Left renal cortex interstitium (tissue), 4 donors: ENCODE data around the gene TTLL11. TPM values are rescaled to one million over a fixed set of nuclear protein-coding genes. Genes with fewer than 3 reads are reported as not detected.

Experiments
- DNase-seq, 4 donors: peaks; one replicate each; pipeline ENCODE4 v3.0.0-alpha.2; 2013; ENCODE audit warnings: low read depth in 4 of 4, low spot score in 2 of 4, missing footprints in 1 of 4
- polyA plus RNA-seq, 4 donors: library from polyadenylated mRNA; unstranded; fragments of 120-200 nt; gene quantifications; one replicate each; pipeline ENCODE4 v1.2.1, GENCODE V29; 2013; ENCODE audit not compliant: insufficient read length in 4 of 4

TTLL11 gene
- polyA plus RNA-seq, 4 donors, result 6.4 to 7.8 (median 7.0) TPM

DNA sequence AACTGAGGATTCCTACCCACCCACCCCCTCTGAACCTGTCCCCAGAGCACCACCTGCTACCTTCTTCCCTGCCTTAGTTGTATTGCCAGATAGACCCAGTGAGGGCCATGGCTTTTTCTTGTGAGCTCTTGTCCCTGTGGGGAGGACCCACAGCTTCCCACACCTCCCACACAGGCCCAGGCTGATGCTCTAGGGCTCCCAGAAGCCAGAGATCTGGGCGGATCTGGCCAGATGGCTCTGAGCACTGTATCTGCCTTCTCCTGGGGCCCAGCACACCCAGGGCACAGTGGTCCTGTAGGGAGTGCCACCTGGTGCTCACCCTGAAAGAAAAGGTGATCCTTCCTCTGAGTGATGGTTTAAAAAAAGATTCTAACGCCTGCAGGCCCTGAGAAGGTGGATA lies 310.0 kb downstream of the TTLL11 start:
- DNase-seq, result no peak

- DNase-seq, result no peak
Measured at GRCh38 chr9:121782514-121783110, 310.5 kb downstream of the TTLL11 start.

GRCh38 chr9:121781701-121782464 lies 311.2 kb downstream of the TTLL11 start:
- DNase-seq, result no peak

DNA sequence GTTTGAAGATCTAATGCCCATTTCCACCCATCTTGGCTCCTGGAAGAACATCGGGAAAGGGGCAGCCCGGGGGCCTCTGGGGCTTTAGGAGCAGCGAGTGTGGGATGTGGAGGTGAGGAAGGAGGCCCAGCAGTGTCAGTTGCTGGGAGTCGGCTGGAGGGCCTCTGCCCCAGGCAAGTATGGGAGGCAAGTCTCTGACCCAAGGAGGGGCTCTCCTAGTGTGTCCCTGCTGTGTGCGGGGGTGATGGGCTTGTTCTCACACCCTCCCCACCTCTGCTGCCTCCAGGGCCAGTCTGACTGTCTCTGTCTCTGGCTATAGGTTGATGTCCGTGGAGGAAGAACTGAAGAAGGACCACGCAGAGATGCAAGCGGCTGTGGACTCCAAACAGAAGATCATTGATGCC lies 312.0 kb downstream of the TTLL11 start:
- DNase-seq, result no peak

DNA sequence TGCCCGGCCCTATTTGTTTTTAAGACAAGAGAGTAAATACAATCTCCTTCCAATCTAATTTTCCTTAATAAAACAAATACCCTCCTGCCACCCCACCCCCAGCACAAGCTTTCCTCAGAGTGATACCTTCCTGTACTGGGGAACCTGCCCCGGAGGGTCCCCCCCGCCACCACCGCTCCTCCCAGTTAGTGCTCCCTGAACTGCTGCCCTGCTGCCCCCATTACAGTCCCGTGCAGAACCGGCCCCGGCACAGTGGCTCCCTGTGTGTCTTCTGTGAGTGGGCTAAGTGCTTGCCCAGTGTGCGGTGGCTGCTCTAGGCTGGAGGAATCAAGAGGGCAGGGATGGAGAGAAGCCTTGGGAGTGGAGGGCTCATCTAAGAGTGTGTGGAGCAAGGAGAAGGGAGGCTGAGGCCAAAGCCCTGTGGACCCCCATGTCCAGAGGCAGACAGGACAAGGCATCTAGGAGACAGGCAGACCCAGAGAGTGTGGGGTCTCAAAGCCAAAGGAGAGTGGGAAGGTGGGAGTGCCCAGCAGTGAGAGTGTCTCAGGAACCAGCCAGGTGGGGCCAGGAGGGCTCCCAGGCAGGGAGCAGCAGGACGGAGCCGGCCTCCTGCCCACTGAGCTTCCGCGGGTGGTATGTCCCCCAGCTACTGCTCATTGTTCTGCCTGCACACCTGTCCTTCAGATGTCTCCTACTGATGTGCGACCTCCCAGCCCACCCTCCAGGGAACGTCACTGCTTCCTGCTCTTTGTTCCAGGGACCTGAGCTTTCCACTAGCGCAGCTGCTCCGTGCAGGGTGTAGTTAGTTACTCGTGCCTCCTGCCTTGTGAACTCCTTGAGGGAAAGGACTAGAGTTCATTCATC lies 312.7 kb downstream of the TTLL11 start:
- DNase-seq, result no peak

GRCh38 chr9:121779381-121780117 lies 313.6 kb downstream of the TTLL11 start:
- DNase-seq, result no peak

- DNase-seq, result no peak
Measured at GRCh38 chr9:121778252-121779225, 314.6 kb downstream of the TTLL11 start.

DNA sequence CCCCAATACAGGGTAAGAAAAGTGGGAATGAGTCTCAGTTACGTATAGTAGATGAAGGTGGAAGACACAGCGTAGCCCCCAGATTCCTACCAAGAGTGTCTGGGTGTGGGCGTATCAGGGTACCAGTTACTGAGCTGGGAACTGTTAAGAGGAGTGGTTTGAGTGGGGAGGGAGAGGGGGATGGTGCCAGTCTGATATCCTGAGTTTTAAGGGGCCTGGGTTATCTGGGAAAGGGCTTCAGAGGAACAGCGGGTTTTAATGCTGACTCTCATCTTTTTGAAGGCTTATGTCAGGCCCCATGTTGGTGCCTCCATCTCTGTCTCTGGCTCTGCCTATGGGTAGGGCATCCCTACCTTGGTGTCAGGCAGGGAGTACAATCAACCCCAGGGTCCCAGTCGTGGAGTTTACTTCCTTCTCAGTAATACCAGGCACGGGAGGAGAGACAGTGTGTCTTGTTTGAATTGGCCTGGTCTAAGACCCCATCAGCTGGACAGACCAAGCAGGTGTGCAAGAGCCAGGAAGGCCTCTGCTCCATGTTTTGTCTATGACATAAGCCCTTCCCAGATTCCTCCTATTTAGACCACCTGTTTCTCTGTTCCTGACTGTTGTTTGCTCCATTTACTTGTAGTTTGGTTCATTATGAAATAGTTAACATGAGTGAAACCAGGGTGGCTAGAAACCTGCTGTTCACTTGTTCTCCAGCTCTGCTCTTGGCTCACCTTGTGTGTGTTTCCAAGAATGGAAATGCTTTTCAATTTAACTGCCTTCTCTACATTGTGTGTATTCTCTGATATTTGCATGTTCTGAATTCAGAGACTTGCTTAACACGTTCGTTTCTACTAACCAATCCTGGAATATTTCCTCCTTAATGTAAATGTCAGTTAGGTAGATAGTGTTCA lies 316.1 kb downstream of the TTLL11 start:
- DNase-seq, result no peak

DNA sequence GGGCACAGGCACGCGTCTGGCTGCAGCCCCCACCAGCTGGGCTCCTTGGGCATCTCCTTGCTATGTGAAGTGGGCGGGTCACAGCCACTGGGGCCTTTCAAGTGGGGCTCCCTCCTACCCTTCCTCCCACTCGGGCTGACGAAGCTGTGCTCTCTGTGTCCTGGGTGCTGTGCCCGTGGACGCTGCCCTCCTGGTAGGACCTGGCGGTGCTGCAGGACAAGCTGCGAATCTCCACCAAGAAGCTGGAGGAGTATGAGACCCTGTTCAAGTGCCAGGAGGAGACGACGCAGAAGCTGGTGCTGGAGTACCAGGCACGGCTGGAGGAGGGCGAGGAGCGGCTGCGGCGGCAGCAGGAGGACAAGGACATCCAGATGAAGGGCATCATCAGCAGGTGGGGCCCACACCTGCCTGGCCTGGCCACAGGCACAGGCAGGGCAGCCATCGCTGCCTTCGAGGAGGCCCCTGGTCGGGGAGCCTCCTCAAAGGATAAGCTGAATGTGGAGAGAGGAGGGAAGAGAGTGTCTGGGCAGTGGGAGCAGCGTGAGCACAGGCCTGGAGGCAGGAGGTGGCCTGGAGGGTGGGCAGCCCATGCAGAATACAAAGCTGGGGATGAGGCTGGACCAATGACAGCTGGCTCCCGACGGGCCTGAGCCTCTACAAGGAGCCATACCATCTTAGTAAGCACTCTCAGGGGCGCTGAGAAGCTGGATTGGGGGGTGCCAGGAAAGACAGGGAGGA lies 316.9 kb downstream of the TTLL11 start:
- DNase-seq, result no peak

DNA sequence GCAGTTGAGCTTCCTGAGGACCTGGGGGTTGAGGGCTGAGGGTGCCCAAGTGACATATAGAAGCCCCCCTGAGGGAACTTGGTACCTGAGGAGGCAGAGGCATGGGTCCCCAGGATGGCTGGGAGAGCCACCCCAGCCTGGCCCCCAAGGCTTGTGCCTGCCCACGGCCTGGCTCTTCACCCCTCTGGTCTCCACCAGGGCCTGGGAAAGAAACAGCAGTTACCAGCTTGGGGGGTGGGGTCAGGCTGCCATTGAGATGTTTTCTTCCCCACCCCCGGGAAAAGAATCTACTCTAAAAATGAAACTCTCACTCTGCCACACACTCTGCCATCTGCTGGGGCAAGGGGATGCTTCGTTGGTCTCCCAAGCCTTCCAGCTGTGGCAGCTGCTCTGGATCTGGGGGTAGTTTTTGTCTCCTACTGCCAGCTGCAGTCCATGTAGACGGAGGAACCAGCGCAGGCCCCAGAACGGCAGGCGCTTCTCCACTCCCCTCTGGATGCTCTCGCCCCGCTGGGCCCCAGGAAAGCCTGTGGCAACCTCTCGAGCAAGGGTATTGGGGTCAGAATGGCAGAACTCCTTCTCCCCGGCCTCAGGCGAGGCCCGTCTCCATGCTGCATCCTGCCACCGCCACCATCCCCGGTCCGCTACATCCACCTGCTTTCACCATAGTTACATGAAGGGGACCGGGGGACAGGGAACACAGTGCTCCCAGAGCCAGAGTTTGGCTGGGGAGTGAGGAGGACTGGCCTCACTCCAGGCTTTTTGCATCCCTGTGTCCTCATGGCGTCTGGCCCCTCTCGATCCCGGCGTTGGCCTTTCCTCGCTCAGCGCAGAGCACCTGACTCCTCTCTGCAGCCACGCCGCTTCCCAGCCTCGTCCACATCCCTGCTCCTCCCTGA lies 318.1 kb downstream of the TTLL11 start:
- no peak for DNase-seq

DNA sequence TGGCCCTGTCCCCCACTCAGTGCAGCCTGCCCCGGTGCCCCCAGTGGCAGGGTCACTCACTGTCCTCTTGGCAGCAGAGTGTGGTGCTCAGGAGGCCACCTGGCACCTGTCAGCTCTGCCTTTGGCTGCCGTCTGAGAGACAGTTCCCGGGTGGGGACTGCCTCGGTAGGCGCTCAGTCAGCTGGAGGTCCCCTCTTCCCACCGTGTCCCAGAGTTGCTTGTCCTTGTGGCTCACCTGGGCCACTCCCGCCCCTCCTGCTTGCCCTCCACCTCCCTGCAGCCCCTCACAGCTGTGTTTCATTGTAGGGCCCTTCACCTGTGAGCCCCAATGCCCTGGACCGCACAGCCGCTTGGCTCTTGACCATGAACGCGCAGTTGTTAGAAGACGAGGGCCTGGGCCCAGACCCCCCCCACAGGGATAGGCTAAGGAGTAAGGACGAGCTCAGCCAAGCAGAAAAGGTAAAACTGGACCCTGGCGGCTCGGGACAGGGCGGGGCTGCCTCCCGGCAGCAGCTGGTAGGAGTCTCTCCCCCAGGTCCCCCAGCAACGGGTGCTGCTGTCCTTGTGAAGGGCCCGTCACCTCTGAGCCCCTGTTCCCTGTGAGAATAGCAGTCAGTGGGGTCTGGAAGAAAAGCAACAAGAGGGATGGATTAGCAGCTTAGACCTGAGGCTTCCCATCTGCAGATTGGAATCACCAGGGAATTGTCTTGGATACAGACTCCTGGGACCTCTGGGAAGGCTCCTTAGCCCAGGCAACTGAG lies 319.0 kb downstream of the TTLL11 start:
- no peak for DNase-seq

- DNase-seq, result no peak
Measured at GRCh38 chr9:121773286-121773953, 319.7 kb downstream of the TTLL11 start.

GRCh38 chr9:121772600-121773285 lies 320.4 kb downstream of the TTLL11 start:
- no peak for DNase-seq
